Measurements from ENCODE around the gene DUSP1. TPM values are rescaled to one million over a fixed set of nuclear protein-coding genes. Genes with fewer than 3 reads are reported as not detected.

DUSP1 gene
- total and polyA plus RNA-seq, 2 donors from 2014 or later = 172 to 298 TPM

GRCh38 chr5:172754596-172755356 lies 16.2 kb downstream of the DUSP1 start:
- no peak overlapping the region for H3K4me3 ChIP-seq (ENCODE audit: low read length in 3 of 3)
- intact Hi-C loops (cut with DNase I) = no loop called here
- H3K9ac ChIP-seq (ENCODE audit: low read length in 3 of 3) = no peak overlapping the region
- H3K4me1 ChIP-seq (ENCODE audit: control insufficient read depth in 2 of 3, insufficient read depth in 2 of 3, low read depth in 1 of 3, low read length in 3 of 3) = peaks cover 0 to 6% (median 3%) of the 10 kb centered on the region in 3 donors
- H3K9me3 ChIP-seq (ENCODE audit: control insufficient read depth in 2 of 3, insufficient read depth in 1 of 3, low read length in 3 of 3) = peaks cover 0 to 2% (median 0%) of the 10 kb centered on the region in 3 donors
- DNase-seq = no peak
- FAIRE-seq = no peak
- H3K36me3 ChIP-seq (ENCODE audit: control insufficient read depth in 2 of 3, insufficient read depth in 3 of 3, low read length in 3 of 3) = no peaks in the 10 kb centered on the region
- no peak for TF ChIP-seq CTCF (IDR thresholded peaks at IDR 0.05; ENCODE audit: borderline replicate concordance, extremely low read depth, insufficient read depth)
- H3K27ac ChIP-seq (ENCODE audit: low read depth in 2 of 2, low read length in 2 of 2) = no peak overlapping the region
- H3K27me3 ChIP-seq (ENCODE audit: control insufficient read depth, insufficient read depth, low read length) = no peaks in the 10 kb centered on the region

GRCh38 chr5:172753101-172753500 lies 17.9 kb downstream of the DUSP1 start:
- Histone ChIP-seq H3K27me3 (ENCODE audit: control insufficient read depth, insufficient read depth, low read length) (no peaks in the 10 kb centered on the region), H3K9ac (ENCODE audit: low read length in 3 of 3) (no peak overlapping the region), H3K27ac (ENCODE audit: low read depth in 2 of 2, low read length in 2 of 2) (no peak overlapping the region), H3K4me1 (ENCODE audit: control insufficient read depth in 2 of 3, insufficient read depth in 2 of 3, low read depth in 1 of 3, low read length in 3 of 3) (peaks cover 2 to 15% (median 11%) of the 10 kb centered on the region in 3 donors), H3K9me3 (ENCODE audit: control insufficient read depth in 2 of 3, insufficient read depth in 1 of 3, low read length in 3 of 3) (no peaks in the 10 kb centered on the region), H3K36me3 (ENCODE audit: control insufficient read depth in 2 of 3, insufficient read depth in 3 of 3, low read length in 3 of 3) (no peaks in the 10 kb centered on the region), H3K4me3 (ENCODE audit: low read length in 3 of 3) (no peak overlapping the region)
- no peak for FAIRE-seq
- TF ChIP-seq CTCF (IDR thresholded peaks at IDR 0.05; ENCODE audit: borderline replicate concordance, extremely low read depth, insufficient read depth) = no peak
- DNase-seq = no peak
- intact Hi-C loops (cut with DNase I) = no loop called here

GRCh38 chr5:172751761-172752510 lies 19.1 kb downstream of the DUSP1 start:
- no peak overlapping the region for H3K9ac ChIP-seq (ENCODE audit: low read length in 3 of 3)
- FAIRE-seq (no peak), DNase-seq (no peak)
- no peak for TF ChIP-seq CTCF (IDR thresholded peaks at IDR 0.05; ENCODE audit: borderline replicate concordance, extremely low read depth, insufficient read depth)
- H3K27me3 ChIP-seq (ENCODE audit: control insufficient read depth, insufficient read depth, low read length) = no peaks in the 10 kb centered on the region
- H3K27ac ChIP-seq (ENCODE audit: low read depth in 2 of 2, low read length in 2 of 2) = no peak overlapping the region
- no peaks in the 10 kb centered on the region for H3K9me3 ChIP-seq (ENCODE audit: control insufficient read depth in 2 of 3, insufficient read depth in 1 of 3, low read length in 3 of 3)
- intact Hi-C loops (cut with DNase I) = no loop called here
- H3K36me3 ChIP-seq (ENCODE audit: control insufficient read depth in 2 of 3, insufficient read depth in 3 of 3, low read length in 3 of 3) = no peaks in the 10 kb centered on the region
- H3K4me1 ChIP-seq (ENCODE audit: control insufficient read depth in 2 of 3, insufficient read depth in 2 of 3, low read depth in 1 of 3, low read length in 3 of 3) = peaks cover 3 to 17% (median 15%) of the 10 kb centered on the region in 3 donors
- no peak overlapping the region for H3K4me3 ChIP-seq (ENCODE audit: low read length in 3 of 3)
